ENCODE results near the gene MARCHF10.

Gene MARCHF10

DNA sequence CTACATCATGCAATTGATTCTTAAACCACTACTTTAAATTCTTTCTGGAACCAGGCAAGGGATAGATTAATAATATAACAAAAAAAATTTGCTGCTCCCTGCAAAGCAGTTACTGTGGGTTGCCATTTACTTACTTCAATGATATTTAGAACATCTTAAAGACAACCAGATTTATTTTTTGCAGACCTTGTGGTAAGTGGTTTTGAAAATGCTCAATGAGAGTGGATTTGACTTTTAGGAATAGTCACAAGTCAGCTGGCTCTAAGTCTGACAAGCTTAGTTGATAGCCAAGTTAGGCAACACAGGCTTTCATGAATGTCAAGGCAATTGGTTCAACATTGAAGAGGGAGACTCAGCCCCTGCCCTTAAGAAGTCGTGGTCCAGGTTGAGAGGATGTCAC, 11.8 kb downstream of the MARCHF10 start:
- in situ Hi-C loops (cut with MboI; ENCODE audit: low sequenced_read_pairs, unreplicated experiment): no loop called here

GRCh38 chr17:62794666-62794971, 13.5 kb downstream of the MARCHF10 start:
- in situ Hi-C loops (cut with MboI; ENCODE audit: low sequenced_read_pairs, unreplicated experiment): no loop called here
- TF ChIP-seq CTCF (IDR thresholded peaks at IDR 0.05; ENCODE audit: borderline replicate concordance, control extremely low read depth, extremely low read depth, insufficient read depth, missing control alignments): no peak
- DNase-seq (ENCODE audit: low spot score): no peak

More for the DNA sequence above, 11.8 kb downstream of the MARCHF10 start:
- TF ChIP-seq CTCF (IDR thresholded peaks at IDR 0.05; ENCODE audit: borderline replicate concordance, control extremely low read depth, extremely low read depth, insufficient read depth, missing control alignments): no peak
- DNase-seq (ENCODE audit: low spot score): no peak

GRCh38 chr17:62793919-62794665, 14.0 kb downstream of the MARCHF10 start:
- in situ Hi-C loops (cut with MboI; ENCODE audit: low sequenced_read_pairs, unreplicated experiment): no loop called here
- TF ChIP-seq CTCF (IDR thresholded peaks at IDR 0.05; ENCODE audit: borderline replicate concordance, control extremely low read depth, extremely low read depth, insufficient read depth, missing control alignments): no peak

GRCh38 chr17:62792447-62792800, 15.7 kb downstream of the MARCHF10 start:
- in situ Hi-C loops (cut with MboI; ENCODE audit: low sequenced_read_pairs, unreplicated experiment): no loop called here
- TF ChIP-seq CTCF (IDR thresholded peaks at IDR 0.05; ENCODE audit: borderline replicate concordance, control extremely low read depth, extremely low read depth, insufficient read depth, missing control alignments): no peak
- DNase-seq (ENCODE audit: low spot score): no peak

More at GRCh38 chr17:62793919-62794665, 14.0 kb downstream of the MARCHF10 start:
- DNase-seq (ENCODE audit: low spot score): no peak

GRCh38 chr17:62791767-62792446, 16.2 kb downstream of the MARCHF10 start:
- no peak for DNase-seq (ENCODE audit: low spot score)
- in situ Hi-C loops (cut with MboI; ENCODE audit: low sequenced_read_pairs, unreplicated experiment): no loop called here
- no peak for TF ChIP-seq CTCF (IDR thresholded peaks at IDR 0.05; ENCODE audit: borderline replicate concordance, control extremely low read depth, extremely low read depth, insufficient read depth, missing control alignments)

DNA sequence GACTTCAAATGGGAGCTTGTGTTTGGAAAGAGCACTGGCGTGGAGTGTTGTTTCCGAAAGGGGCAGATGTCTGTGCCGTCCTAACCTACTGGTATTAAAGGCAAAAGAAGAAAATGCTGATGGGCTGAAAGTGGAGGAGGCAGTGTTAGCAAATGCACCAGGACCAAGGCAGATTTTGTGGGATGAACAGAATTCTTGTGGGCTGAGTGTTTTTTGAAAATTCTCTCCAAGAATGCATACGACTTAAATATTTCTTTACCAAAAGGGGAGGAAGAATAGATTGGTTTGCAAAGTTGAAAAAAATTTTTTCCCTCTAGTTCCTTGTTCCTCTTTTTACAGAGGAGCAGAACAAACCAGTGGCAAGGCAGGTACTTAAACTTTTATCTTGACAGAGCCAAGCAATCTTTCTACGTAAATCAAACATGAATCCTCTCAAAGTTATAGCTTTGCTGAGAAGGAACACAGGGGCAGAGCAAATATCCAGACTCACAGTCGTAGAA, 16.8 kb downstream of the MARCHF10 start:
- in situ Hi-C loops (cut with MboI; ENCODE audit: low sequenced_read_pairs, unreplicated experiment): no loop called here
- TF ChIP-seq CTCF (IDR thresholded peaks at IDR 0.05; ENCODE audit: borderline replicate concordance, control extremely low read depth, extremely low read depth, insufficient read depth, missing control alignments): no peak
- DNase-seq (ENCODE audit: low spot score): no peak

Measured in GM13976 (cell line).